ENCODE data around the gene MACF1. TPM values are rescaled to one million over a fixed set of nuclear protein-coding genes. Genes with fewer than 3 reads are reported as not detected.
"Not testable (repeated sequence)": the region's sequence is repeated elsewhere in the genome, so short reads cannot be mapped to it uniquely, and the experiment has no call there.

The MACF1 gene
- total RNA-seq, 1 donor from 2014 or later: 301 TPM

DNA sequence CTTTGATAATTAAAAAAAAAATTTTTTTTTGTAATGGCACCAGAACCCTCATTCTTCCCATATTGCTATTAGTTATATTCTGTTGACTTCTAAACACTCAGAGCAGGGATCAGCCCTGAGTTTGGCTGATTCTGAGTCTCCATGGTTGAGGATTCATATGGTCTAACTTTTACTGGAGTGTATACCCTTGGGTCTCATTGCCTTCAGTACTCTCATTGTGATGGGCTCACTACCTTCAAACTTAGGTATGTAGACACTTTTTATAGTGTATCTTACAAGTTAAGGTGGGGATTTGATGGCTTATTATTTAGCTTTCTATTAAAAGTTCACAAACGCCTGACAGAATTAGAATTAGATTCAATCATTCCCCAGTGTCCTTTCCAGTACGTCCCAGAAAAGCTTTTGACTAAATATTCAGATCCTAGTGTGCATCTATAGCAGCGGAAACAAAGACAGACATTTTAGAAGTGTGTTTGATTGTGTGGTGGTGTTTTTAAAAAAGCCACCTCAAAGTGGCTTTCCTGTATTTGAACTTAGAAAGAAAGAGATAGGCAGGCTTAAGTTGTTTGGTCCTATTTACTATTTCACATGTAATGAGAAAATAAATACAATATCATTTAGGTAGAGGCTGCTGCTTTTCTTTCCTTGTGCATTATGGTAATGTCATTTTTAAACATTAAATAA, 1.4 kb downstream of the MACF1 start:
- peak overlapping the region; percentile 65 for H3K4me3 Mint-ChIP-seq
- TF ChIP-seq, protein P1, sequence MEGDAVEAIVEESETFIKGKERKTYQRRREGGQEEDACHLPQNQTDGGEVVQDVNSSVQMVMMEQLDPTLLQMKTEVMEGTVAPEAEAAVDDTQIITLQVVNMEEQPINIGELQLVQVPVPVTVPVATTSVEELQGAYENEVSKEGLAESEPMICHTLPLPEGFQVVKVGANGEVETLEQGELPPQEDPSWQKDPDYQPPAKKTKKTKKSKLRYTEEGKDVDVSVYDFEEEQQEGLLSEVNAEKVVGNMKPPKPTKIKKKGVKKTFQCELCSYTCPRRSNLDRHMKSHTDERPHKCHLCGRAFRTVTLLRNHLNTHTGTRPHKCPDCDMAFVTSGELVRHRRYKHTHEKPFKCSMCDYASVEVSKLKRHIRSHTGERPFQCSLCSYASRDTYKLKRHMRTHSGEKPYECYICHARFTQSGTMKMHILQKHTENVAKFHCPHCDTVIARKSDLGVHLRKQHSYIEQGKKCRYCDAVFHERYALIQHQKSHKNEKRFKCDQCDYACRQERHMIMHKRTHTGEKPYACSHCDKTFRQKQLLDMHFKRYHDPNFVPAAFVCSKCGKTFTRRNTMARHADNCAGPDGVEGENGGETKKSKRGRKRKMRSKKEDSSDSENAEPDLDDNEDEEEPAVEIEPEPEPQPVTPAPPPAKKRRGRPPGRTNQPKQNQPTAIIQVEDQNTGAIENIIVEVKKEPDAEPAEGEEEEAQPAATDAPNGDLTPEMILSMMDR (IDR thresholded peaks at IDR 0.05; ENCODE audit: unreplicated experiment): no peak
- no peaks in the 10 kb centered on the region for H3K9me3 Mint-ChIP-seq
- peak overlapping the region; percentile 98 for H3K27ac Mint-ChIP-seq
- peaks cover 4% of the 10 kb centered on the region for H3K36me3 Mint-ChIP-seq
- no peaks in the 10 kb centered on the region for H3K27me3 Mint-ChIP-seq (ENCODE audit: low read depth)
- peaks cover 21% of the 10 kb centered on the region for H3K4me1 Mint-ChIP-seq
- DNase-seq (ENCODE audit: low spot score in 2 of 2, unreplicated experiment in 2 of 2): no peak

DNA sequence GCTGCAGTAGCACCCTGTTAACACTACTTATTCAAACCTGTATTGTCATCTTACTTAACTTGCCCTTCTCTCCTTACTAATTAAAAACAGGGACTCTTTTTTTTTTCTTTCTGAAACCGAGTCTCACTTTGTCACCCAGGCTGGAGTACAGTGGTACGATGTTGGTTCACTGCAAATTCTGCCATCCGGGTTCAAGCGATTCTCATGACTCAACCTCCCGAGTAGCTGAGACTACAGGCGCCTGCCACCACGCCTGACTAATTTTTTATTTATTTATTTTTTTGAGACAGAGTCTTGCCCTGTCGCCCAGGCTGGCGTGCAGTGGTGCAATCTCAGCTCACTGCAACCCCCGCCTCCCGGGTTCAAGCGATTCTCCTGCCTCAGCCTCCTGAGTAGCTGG, 3.9 kb downstream of the MACF1 start:
- H3K27me3 Mint-ChIP-seq (ENCODE audit: low read depth); DNase-seq (ENCODE audit: low spot score in 2 of 2, unreplicated experiment in 2 of 2); H3K27ac Mint-ChIP-seq; H3K4me3 Mint-ChIP-seq; H3K9me3 Mint-ChIP-seq; H3K36me3 Mint-ChIP-seq: not testable (repeated sequence)
- H3K4me1 Mint-ChIP-seq: peaks cover 22% of the 10 kb centered on the region

- H3K4me3 Mint-ChIP-seq: no peak overlapping the region
- H3K27me3 Mint-ChIP-seq (ENCODE audit: low read depth): no peaks in the 10 kb centered on the region
- DNase-seq (ENCODE audit: low spot score in 2 of 2, unreplicated experiment in 2 of 2): no peak
- peaks cover 4% of the 10 kb centered on the region for H3K36me3 Mint-ChIP-seq
- H3K9me3 Mint-ChIP-seq: no peaks in the 10 kb centered on the region
- TF ChIP-seq, protein P1 (IDR thresholded peaks at IDR 0.05; ENCODE audit: unreplicated experiment): no peak
- peaks cover 31% of the 10 kb centered on the region for H3K4me1 Mint-ChIP-seq
- no peak overlapping the region for H3K27ac Mint-ChIP-seq
Observed at GRCh38 chr1:39210649-39211048, 6.2 kb downstream of the MACF1 start.

DNA sequence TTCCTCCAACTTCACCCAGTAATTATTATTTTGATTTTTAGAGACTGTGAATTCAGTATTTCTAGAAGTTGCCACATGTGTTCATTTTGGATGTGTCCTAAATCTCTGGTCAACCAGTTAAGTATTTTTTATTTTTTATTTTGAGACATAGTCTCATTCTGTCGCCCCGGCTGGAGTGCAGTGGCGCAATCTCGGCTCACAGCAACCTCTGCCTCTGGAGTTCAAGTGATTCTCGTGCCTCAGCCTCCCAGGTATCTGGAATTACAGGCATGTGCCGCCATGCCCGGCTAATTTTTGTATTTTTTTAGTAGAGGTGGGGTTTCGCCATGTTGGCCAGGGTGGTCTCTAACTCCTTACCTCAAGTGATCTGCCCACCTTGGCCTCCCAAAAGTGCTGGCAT, 8.0 kb downstream of the MACF1 start:
- H3K9me3 Mint-ChIP-seq: no peaks in the 10 kb centered on the region
- TF ChIP-seq, protein P1 (IDR thresholded peaks at IDR 0.05; ENCODE audit: unreplicated experiment): no peak
- H3K4me3 Mint-ChIP-seq: no peak overlapping the region
- peak overlapping the region; percentile 67 for H3K27ac Mint-ChIP-seq
- H3K27me3 Mint-ChIP-seq (ENCODE audit: low read depth): no peaks in the 10 kb centered on the region
- H3K36me3 Mint-ChIP-seq: peaks cover 4% of the 10 kb centered on the region
- no peak for DNase-seq (ENCODE audit: low spot score in 2 of 2, unreplicated experiment in 2 of 2)
- peaks cover 31% of the 10 kb centered on the region for H3K4me1 Mint-ChIP-seq

DNA sequence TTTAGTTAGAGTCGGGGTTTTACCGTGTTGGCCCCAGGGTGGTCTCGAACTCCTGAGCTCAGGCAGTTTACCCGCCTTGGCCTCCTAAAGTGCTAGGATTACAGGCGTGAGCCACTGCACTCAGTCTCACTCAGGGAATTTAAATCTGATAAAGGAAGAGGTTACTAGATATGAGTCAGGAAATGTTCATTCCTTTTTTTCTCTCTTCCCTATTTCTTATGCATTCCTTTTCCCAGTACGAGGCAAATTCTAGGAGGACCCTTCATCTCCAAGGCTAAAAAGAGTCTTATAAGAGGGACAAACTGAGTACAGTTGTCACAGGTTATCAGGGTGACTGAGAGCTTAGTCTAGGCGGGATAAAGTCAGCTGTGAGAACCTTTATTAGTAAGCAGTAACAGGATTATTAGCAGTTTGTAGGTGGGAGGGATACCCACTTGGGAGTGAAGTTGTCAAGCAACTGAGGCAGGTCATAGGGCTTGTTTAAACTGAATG, 9.1 kb downstream of the MACF1 start:
- no peaks in the 10 kb centered on the region for H3K36me3 Mint-ChIP-seq
- no peak for DNase-seq (ENCODE audit: low spot score in 2 of 2, unreplicated experiment in 2 of 2)
- no peak overlapping the region for H3K4me3 Mint-ChIP-seq
- H3K4me1 Mint-ChIP-seq: peaks cover 29% of the 10 kb centered on the region
- peak overlapping the region; percentile 62 for H3K27ac Mint-ChIP-seq
- no peaks in the 10 kb centered on the region for H3K27me3 Mint-ChIP-seq (ENCODE audit: low read depth)
- no peaks in the 10 kb centered on the region for H3K9me3 Mint-ChIP-seq
- TF ChIP-seq, protein P1 (IDR thresholded peaks at IDR 0.05; ENCODE audit: unreplicated experiment): no peak

GRCh38 chr1:39214021-39214713, 9.7 kb downstream of the MACF1 start:
- no peak overlapping the region for H3K4me3 Mint-ChIP-seq
- DNase-seq (ENCODE audit: low spot score in 2 of 2, unreplicated experiment in 2 of 2): no peak

More at GRCh38 chr1:39214021-39214713, 9.7 kb downstream of the MACF1 start:
- H3K27me3 Mint-ChIP-seq (ENCODE audit: low read depth): no peaks in the 10 kb centered on the region
- no peaks in the 10 kb centered on the region for H3K9me3 Mint-ChIP-seq
- peaks cover 29% of the 10 kb centered on the region for H3K4me1 Mint-ChIP-seq
- H3K36me3 Mint-ChIP-seq: no peaks in the 10 kb centered on the region
- TF ChIP-seq, protein P1 (IDR thresholded peaks at IDR 0.05; ENCODE audit: unreplicated experiment): no peak
- H3K27ac Mint-ChIP-seq: peak overlapping the region; percentile 62
